Panc1 (cell line): Measurements from ENCODE around the gene VIPAS39. TPM values are rescaled to one million over a fixed set of nuclear protein-coding genes. Genes with fewer than 3 reads are reported as not detected.

Experiments used
- ATAC-seq: fragments of 200-7000 bp; cut with Tn5 transposase; 2 replicates; pipeline ENCODE4 v1.9.1; 2020; ENCODE audit warnings: mild to moderate bottlenecking, moderate library complexity
- BruUV-seq: library from RNA; stranded (reverse); fragments of 400-500 nt; replicated peaks from 2 replicates; lab custom pipeline; 2021; lab: Mats Ljungman, UMichigan
- CTCF ChIA-PET: fragments of 300-600 bp; sonication (Branson Sonifier 250); formaldehyde crosslinking; loops from one replicate; lab custom pipeline; 2022; ENCODE audit warnings: antibody characterized with exemption; lab: Charles Lee
- POLR2A ChIA-PET: fragments of 300-600 bp; sonication (Branson Sonifier 250); formaldehyde crosslinking; loops from one replicate; lab custom pipeline; 2022; ENCODE audit warnings: antibody characterized with exemption; lab: Charles Lee
- DNase-seq: peaks from one replicate; pipeline ENCODE4 v3.0.0-alpha.2; 2010; ENCODE audit warnings: low read depth, low spot score
- H3K27ac ChIP-seq: 2 replicates; pipeline ENCODE4 v1.5.1; 2011; ENCODE audit warnings: mild to moderate bottlenecking, low read length, inconsistent platforms
- H3K27me3 ChIP-seq: fragments of 200-500 bp; sonication (Bioruptor generic); 2 replicates; pipeline ENCODE4 v1.6.0; 2014; ENCODE audit warnings: low read length, inconsistent platforms; ENCODE audit not compliant: control insufficient read depth, insufficient read depth
- H3K36me3 ChIP-seq: fragments of 200-500 bp; sonication (Bioruptor generic); 2 replicates; pipeline ENCODE4 v1.5.1; 2014; ENCODE audit warnings: inconsistent platforms, mild to moderate bottlenecking, low read length, moderate library complexity; ENCODE audit not compliant: control insufficient read depth, insufficient read depth
- H3K4me1 ChIP-seq: 2 replicates; pipeline ENCODE4 v1.5.1; 2011; ENCODE audit warnings: inconsistent platforms, mild to moderate bottlenecking, low read length, moderate library complexity; ENCODE audit not compliant: control insufficient read depth, insufficient read depth
- H3K4me3 ChIP-seq, 2 experiments: 2 replicates each; pipeline ENCODE4 v1.5.1; 2011 to 2012; ENCODE audit warnings: low read depth in 2 of 2, low read length in 2 of 2, mild to moderate bottlenecking in 2 of 2, inconsistent platforms in 1 of 2, moderate library complexity in 1 of 2
- H3K9me3 ChIP-seq: fragments of 200-500 bp; sonication (Bioruptor generic); 2 replicates; pipeline ENCODE4 v1.5.1; 2014; ENCODE audit warnings: low read depth, mild to moderate bottlenecking, inconsistent platforms, low read length, moderate library complexity; ENCODE audit not compliant: control insufficient read depth, insufficient read depth
- POLR2AphosphoS5 ChIP-seq: IDR thresholded peaks from 2 replicates; pipeline ENCODE4 v1.6.1; 2012; ENCODE audit warnings: mild to moderate bottlenecking, low read depth, low read length, moderate library complexity
- SIN3A ChIP-seq: IDR thresholded peaks from 2 replicates; pipeline ENCODE4 v1.6.1; 2012; ENCODE audit warnings: low read depth, mild to moderate bottlenecking, low read length, moderate library complexity, borderline replicate concordance; ENCODE audit not compliant: insufficient read depth
- TCF7L2 ChIP-seq: IDR thresholded peaks from 2 replicates; pipeline ENCODE4 v1.6.1; 2011; ENCODE audit warnings: mild to moderate bottlenecking, low read depth, low read length, inconsistent platforms
- in situ Hi-C: cut with HindIII; loops from 2 replicates; pipeline ENCODE4 v1.10.0; 2016; ENCODE audit warnings: low sequenced_read_pairs, low pct_unique_long_range_greater_than_20kb
- intact Hi-C: fragments of 100-400 bp; cut with micrococcal nuclease; formaldehyde crosslinking; loops from one replicate; pipeline ENCODE4 v1.10.0; 2022; ENCODE audit not compliant: unreplicated experiment
- total RNA-seq: library from RNA; stranded (reverse); gene quantifications from one replicate; pipeline ENCODE4 v1.2.1, GENCODE V29; 2021; ENCODE audit not compliant: unreplicated experiment
- TF ChIP-seq, protein P1 (sequence below): fragments of 450-650 bp; IDR thresholded peaks from 2 replicates; pipeline ENCODE4 v1.5.1; 2017; ENCODE audit warnings: mild to moderate bottlenecking
- TF ChIP-seq, protein P2 (sequence below), 2 experiments: IDR thresholded peaks; 2 replicates each; pipeline ENCODE4 v1.6.1; 2011 to 2012; ENCODE audit warnings: low read depth in 2 of 2, control low read depth in 1 of 2, low read length in 1 of 2, mild to moderate bottlenecking in 1 of 2, moderate library complexity in 1 of 2; ENCODE audit not compliant: insufficient read depth in 1 of 2

The VIPAS39 gene
- total RNA-seq, 1 experiment from 2014 or later: 12.4 TPM

DNA sequence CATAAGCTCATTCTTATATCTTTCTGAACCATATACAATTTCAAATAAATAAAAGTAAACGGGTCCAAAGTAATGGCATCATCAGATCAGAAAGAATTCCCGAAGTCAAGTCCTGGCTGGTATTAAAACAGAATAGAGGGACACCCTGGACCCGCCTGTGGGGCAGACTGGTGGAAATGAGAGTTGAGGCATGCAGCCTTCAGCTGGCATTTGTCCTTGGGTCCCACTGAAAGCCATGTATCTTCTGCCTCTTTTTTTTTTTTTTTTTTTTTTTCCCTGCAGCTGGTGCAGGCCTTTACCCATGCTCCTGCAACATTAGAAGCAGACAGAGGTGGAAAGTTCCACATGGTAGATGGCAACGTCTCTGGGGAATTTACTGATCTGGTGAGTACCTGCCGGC is 10.4 kb upstream of the VIPAS39 start:
- DNase-seq (no peak), ATAC-seq (no peak)
- Histone ChIP-seq H3K27ac (no peak overlapping the region), H3K4me3 (no peak overlapping the region), H3K4me1 (peaks cover 9% of the 10 kb centered on the region), H3K36me3 (peaks cover 10% of the 10 kb centered on the region), H3K27me3 (no peaks in the 10 kb centered on the region), H3K9me3 (no peaks in the 10 kb centered on the region)
- ChIA-PET CTCF (interaction anchor here (0.6 kb wide), 1 partner anchor 165 kb away, joined by 3 read pairs; no protein-coding TSS in a partner anchor), POLR2A (interaction anchor here (0.5 kb wide), 1 partner anchor 40 kb away, joined by 6 read pairs; no protein-coding TSS in a partner anchor)
- no peak for TF ChIP-seq TCF7L2
- TF ChIP-seq, protein P1, sequence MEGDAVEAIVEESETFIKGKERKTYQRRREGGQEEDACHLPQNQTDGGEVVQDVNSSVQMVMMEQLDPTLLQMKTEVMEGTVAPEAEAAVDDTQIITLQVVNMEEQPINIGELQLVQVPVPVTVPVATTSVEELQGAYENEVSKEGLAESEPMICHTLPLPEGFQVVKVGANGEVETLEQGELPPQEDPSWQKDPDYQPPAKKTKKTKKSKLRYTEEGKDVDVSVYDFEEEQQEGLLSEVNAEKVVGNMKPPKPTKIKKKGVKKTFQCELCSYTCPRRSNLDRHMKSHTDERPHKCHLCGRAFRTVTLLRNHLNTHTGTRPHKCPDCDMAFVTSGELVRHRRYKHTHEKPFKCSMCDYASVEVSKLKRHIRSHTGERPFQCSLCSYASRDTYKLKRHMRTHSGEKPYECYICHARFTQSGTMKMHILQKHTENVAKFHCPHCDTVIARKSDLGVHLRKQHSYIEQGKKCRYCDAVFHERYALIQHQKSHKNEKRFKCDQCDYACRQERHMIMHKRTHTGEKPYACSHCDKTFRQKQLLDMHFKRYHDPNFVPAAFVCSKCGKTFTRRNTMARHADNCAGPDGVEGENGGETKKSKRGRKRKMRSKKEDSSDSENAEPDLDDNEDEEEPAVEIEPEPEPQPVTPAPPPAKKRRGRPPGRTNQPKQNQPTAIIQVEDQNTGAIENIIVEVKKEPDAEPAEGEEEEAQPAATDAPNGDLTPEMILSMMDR: no peak
- TF ChIP-seq, protein P2, sequence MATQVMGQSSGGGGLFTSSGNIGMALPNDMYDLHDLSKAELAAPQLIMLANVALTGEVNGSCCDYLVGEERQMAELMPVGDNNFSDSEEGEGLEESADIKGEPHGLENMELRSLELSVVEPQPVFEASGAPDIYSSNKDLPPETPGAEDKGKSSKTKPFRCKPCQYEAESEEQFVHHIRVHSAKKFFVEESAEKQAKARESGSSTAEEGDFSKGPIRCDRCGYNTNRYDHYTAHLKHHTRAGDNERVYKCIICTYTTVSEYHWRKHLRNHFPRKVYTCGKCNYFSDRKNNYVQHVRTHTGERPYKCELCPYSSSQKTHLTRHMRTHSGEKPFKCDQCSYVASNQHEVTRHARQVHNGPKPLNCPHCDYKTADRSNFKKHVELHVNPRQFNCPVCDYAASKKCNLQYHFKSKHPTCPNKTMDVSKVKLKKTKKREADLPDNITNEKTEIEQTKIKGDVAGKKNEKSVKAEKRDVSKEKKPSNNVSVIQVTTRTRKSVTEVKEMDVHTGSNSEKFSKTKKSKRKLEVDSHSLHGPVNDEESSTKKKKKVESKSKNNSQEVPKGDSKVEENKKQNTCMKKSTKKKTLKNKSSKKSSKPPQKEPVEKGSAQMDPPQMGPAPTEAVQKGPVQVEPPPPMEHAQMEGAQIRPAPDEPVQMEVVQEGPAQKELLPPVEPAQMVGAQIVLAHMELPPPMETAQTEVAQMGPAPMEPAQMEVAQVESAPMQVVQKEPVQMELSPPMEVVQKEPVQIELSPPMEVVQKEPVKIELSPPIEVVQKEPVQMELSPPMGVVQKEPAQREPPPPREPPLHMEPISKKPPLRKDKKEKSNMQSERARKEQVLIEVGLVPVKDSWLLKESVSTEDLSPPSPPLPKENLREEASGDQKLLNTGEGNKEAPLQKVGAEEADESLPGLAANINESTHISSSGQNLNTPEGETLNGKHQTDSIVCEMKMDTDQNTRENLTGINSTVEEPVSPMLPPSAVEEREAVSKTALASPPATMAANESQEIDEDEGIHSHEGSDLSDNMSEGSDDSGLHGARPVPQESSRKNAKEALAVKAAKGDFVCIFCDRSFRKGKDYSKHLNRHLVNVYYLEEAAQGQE (IDR thresholded peaks at IDR 0.05; ENCODE audit: insufficient read depth in 1 of 2, low read depth in 2 of 2, low read length in 1 of 2): no peak
- TF ChIP-seq SIN3A: no peak
- TF ChIP-seq POLR2AphosphoS5: no peak
- in situ Hi-C loops: no loop called here
- intact Hi-C loops: loop anchor here (10.0 kb wide), 1 partner anchor 77 kb away; no protein-coding TSS in a partner anchor
- no TSS peak for BruUV-seq

DNA sequence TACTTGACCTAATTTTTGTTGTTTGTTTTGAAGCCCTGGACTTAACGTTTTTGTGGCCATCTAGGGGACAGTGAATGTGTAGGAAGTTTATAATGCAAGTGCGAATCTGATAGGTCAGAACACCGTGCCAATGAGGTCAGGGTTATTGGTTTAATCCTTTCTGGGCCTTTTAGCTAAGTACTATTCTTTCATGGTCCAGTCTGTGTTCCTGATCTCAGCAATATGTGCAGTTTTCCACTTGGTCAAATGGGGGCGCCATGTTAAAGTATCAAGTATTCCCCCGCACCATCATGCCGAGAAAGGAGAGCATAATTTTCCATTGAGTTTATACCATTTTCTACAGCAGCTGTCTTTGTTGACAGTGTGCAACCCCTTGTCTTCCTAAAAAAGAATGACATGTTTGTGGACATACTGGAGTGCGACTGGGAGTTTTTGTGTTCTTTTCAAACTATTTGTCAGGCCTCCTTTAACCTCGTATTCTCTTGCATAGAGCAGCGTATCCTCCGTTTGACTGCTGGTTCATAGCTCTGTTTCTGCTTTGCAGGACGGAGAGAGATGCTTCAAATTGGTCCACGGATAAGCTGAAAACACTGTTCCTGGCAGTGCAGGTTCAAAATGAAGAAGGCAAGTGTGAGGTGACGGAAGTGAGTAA is 1.8 kb upstream of the VIPAS39 start:
- Histone ChIP-seq H3K27me3 (no peaks in the 10 kb centered on the region), H3K27ac (peak overlapping the region; percentile 98), H3K36me3 (peaks cover 35% of the 10 kb centered on the region), H3K9me3 (no peaks in the 10 kb centered on the region), H3K4me1 (peaks cover 11% of the 10 kb centered on the region), H3K4me3 (peak overlapping the region; percentile 75 to 98)
- TF ChIP-seq SIN3A: no peak
- TF ChIP-seq TCF7L2: no peak
- TF ChIP-seq POLR2AphosphoS5: no peak
- TF ChIP-seq, protein P1: peak; percentile 74
- TF ChIP-seq, protein P2 (IDR thresholded peaks at IDR 0.05; ENCODE audit: insufficient read depth in 1 of 2, low read depth in 2 of 2, low read length in 1 of 2): no peak
- in situ Hi-C loops: no loop called here
- ATAC-seq (no peak), DNase-seq (no peak)
- no TSS peak for BruUV-seq
- ChIA-PET CTCF (interaction anchor here (0.5 kb wide), 1 partner anchor 71 kb away, joined by 4 read pairs; no protein-coding TSS in a partner anchor), POLR2A (no interaction called here)
- intact Hi-C loops: no loop called here
